Fibroblast of lung (primary cell): Measurements from ENCODE around the gene C5orf46. TPM values are rescaled to one million over a fixed set of nuclear protein-coding genes. Genes with fewer than 3 reads are reported as not detected.

Experiments
- DNase-seq, 2 donors: peaks; one replicate each; pipeline versions ENCODE4 v3.0.0 to v3.0.0-alpha.2; 2010; ENCODE audit warnings: low read depth in 2 of 2
- H2AFZ ChIP-seq: 2 replicates; pipeline ENCODE4 v1.5.1; 2012; ENCODE audit warnings: low read length, control low read depth, inconsistent platforms
- H3K27ac ChIP-seq: 2 replicates; pipeline ENCODE4 v1.5.1; 2011; ENCODE audit warnings: low read length, control low read depth; ENCODE audit not compliant: insufficient read depth
- H3K27me3 ChIP-seq: 2 replicates; pipeline ENCODE4 v1.5.1; 2011; ENCODE audit warnings: mild to moderate bottlenecking, low read length; ENCODE audit not compliant: control insufficient read depth, insufficient read depth
- H3K36me3 ChIP-seq: 2 replicates; pipeline ENCODE4 v1.5.1; 2011; ENCODE audit warnings: low read length; ENCODE audit not compliant: control insufficient read depth, insufficient read depth
- H3K4me1 ChIP-seq: 2 replicates; pipeline ENCODE4 v1.5.1; 2011; ENCODE audit warnings: low read length; ENCODE audit not compliant: control insufficient read depth, insufficient read depth; ENCODE audit errors: extremely low read depth
- H3K4me2 ChIP-seq: 2 replicates; pipeline ENCODE4 v1.5.1; 2011; ENCODE audit warnings: low read length, control low read depth; ENCODE audit not compliant: insufficient read depth; ENCODE audit errors: extremely low read depth
- H3K4me3 ChIP-seq, 4 experiments: fragments of 200-600 bp in 1 of 4; sonication (generic) in 1 of 4; replicated peaks in 1 of 4; 2 replicates each; pipeline ENCODE4 v1.5.1; 2011 to 2016; ENCODE audit warnings: low read length in 4 of 4, low read depth in 3 of 4, mild to moderate bottlenecking in 3 of 4, control low read depth in 2 of 4, inconsistent platforms in 1 of 4, mixed read lengths in 1 of 4; ENCODE audit not compliant: insufficient read depth in 1 of 4; ENCODE audit errors: control extremely low read depth in 1 of 4
- H3K79me2 ChIP-seq: 2 replicates; pipeline ENCODE4 v1.5.1; 2012; ENCODE audit warnings: mild to moderate bottlenecking, low read length, inconsistent platforms; ENCODE audit not compliant: control insufficient read depth, insufficient read depth
- H3K9ac ChIP-seq: 2 replicates; pipeline ENCODE4 v1.5.1; 2011; ENCODE audit warnings: mild to moderate bottlenecking, low read length, control low read depth; ENCODE audit not compliant: insufficient read depth
- H3K9me3 ChIP-seq: 2 replicates; pipeline ENCODE4 v1.5.1; 2012; ENCODE audit warnings: low read depth, low read length; ENCODE audit not compliant: control insufficient read depth, insufficient read depth
- H4K20me1 ChIP-seq: 2 replicates; pipeline ENCODE4 v1.5.1; 2011; ENCODE audit warnings: low read length; ENCODE audit not compliant: control insufficient read depth, insufficient read depth; ENCODE audit errors: extremely low read depth
- CTCF ChIP-seq, 2 donors: IDR thresholded peaks in 1 of 2; conservative IDR thresholded peaks in 1 of 2; 1 replicate in 1 of 2; 2 replicates in 1 of 2; pipeline ENCODE4 v1.5.1; 2011 to 2012; ENCODE audit warnings: low read length in 2 of 2, control low read depth in 1 of 2, inconsistent platforms in 1 of 2, low read depth in 1 of 2, mild to moderate bottlenecking in 1 of 2
- EZH2 ChIP-seq: IDR thresholded peaks from 2 replicates; pipeline ENCODE4 v1.5.1; 2012; ENCODE audit warnings: low read length, control low read depth, mild to moderate bottlenecking; ENCODE audit errors: missing control alignments
- polyA plus RNA-seq, 2 donors: library from polyadenylated mRNA; depleted of rRNA in 1 of 2; stranded (reverse) in 1 of 2; unstranded in 1 of 2; fragments of >200 nt; gene quantifications; 2 replicates each; pipeline ENCODE4 v1.2.1, GENCODE V29; 2011 to 2012; ENCODE audit warnings: missing spikeins in 1 of 2
- total RNA-seq: library from RNA; depleted of rRNA; stranded (reverse); fragments of >200 nt; gene quantifications from 2 replicates; pipeline ENCODE4 v1.2.1, GENCODE V29; 2014

C5orf46 gene
- total and polyA plus RNA-seq, 2 donors (not counting 1 experiment from before 2014, with no cell fraction given), result not detected

GRCh38 chr5:147920420-147921030, 14.2 kb upstream of the C5orf46 start:
- no peaks in the 10 kb centered on the region for H3K4me1 ChIP-seq
- H4K20me1 ChIP-seq, result no peaks in the 10 kb centered on the region
- no peaks in the 10 kb centered on the region for H3K36me3 ChIP-seq
- no peak overlapping the region for H3K27ac ChIP-seq
- H3K79me2 ChIP-seq, result no peaks in the 10 kb centered on the region
- H3K27me3 ChIP-seq, result no peaks in the 10 kb centered on the region
- no peak for DNase-seq
- no peak overlapping the region for H3K9ac ChIP-seq
- H3K4me2 ChIP-seq, result no peak overlapping the region
- no peaks in the 10 kb centered on the region for H3K9me3 ChIP-seq
- no peak overlapping the region for H3K4me3 ChIP-seq
- TF ChIP-seq CTCF (conservative IDR thresholded peaks at IDR 0.05 in 1 of 2, IDR thresholded peaks at IDR 0.05 in 1 of 2; ENCODE audit: low read depth in 1 of 2, low read length in 2 of 2) (no peak), EZH2 (no peak)
- H2AFZ ChIP-seq, result no peak overlapping the region

- no peaks in the 10 kb centered on the region for H3K36me3 ChIP-seq
- no peak overlapping the region for H3K9ac ChIP-seq
- H3K4me1 ChIP-seq, result no peaks in the 10 kb centered on the region
- no peaks in the 10 kb centered on the region for H3K9me3 ChIP-seq
- no peak overlapping the region for H3K4me3 ChIP-seq
- H3K27me3 ChIP-seq, result no peaks in the 10 kb centered on the region
- no peaks in the 10 kb centered on the region for H3K79me2 ChIP-seq
- H2AFZ ChIP-seq, result no peak overlapping the region
- no peak overlapping the region for H3K4me2 ChIP-seq
- no peak overlapping the region for H3K27ac ChIP-seq
- TF ChIP-seq CTCF (conservative IDR thresholded peaks at IDR 0.05 in 1 of 2, IDR thresholded peaks at IDR 0.05 in 1 of 2; ENCODE audit: low read depth in 1 of 2, low read length in 2 of 2) (no peak), EZH2 (no peak)
- H4K20me1 ChIP-seq, result no peaks in the 10 kb centered on the region
- DNase-seq, result no peak
Observed at GRCh38 chr5:147918899-147919298, 12.6 kb upstream of the C5orf46 start.

- Histone ChIP-seq H3K27me3 (no peaks in the 10 kb centered on the region), H3K79me2 (no peaks in the 10 kb centered on the region), H3K27ac (no peak overlapping the region), H3K4me3 (no peak overlapping the region), H4K20me1 (no peaks in the 10 kb centered on the region), H3K4me1 (no peaks in the 10 kb centered on the region), H3K9ac (no peak overlapping the region), H3K9me3 (no peaks in the 10 kb centered on the region), H3K4me2 (no peak overlapping the region), H3K36me3 (no peaks in the 10 kb centered on the region), H2AFZ (no peak overlapping the region)
- no peak for TF ChIP-seq EZH2
- no peak for TF ChIP-seq CTCF (conservative IDR thresholded peaks at IDR 0.05 in 1 of 2, IDR thresholded peaks at IDR 0.05 in 1 of 2; ENCODE audit: low read depth in 1 of 2, low read length in 2 of 2)
- DNase-seq, result peak; percentile 61 to 62
Observed at GRCh38 chr5:147918101-147918685, 11.9 kb upstream of the C5orf46 start.
